ENCODE measurements around the gene FRAS1.

DNA sequence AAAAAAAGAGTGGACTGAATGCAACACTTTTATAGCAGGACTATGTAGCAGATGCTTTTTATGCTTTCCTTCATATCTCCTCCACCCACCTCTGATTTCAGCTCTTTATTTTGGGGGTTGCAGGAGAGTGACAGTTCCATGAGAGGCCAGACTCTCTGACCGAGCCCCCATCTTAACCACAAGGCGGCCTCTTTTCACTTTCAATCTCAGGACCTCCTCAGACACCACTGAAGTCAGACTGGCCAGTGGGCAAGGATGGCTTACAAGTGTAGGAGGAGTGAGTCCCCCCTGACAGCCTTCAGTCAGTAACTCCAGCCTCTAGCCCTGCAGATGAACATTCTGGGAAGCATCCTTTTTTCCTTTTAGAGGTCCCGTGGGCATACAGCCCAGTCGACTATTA is 140.8 kb downstream of the FRAS1 start:
- TF ChIP-seq CTCF (conservative IDR thresholded peaks at IDR 0.05; ENCODE audit: low read depth, low read length) (no peak), EZH2 (IDR thresholded peaks at IDR 0.05; ENCODE audit: low read length, unreplicated experiment) (no peak), EZH2phosphoT487 (IDR thresholded peaks at IDR 0.05; ENCODE audit: borderline replicate concordance, low read length) (no peak)

All from PC-3 (cell line).